ENCODE data around the gene BNIP5. TPM values are rescaled to one million over a fixed set of nuclear protein-coding genes. Genes with fewer than 3 reads are reported as not detected.

BNIP5 gene
- total RNA-seq, 1 experiment from 2014 or later = not detected

DNA sequence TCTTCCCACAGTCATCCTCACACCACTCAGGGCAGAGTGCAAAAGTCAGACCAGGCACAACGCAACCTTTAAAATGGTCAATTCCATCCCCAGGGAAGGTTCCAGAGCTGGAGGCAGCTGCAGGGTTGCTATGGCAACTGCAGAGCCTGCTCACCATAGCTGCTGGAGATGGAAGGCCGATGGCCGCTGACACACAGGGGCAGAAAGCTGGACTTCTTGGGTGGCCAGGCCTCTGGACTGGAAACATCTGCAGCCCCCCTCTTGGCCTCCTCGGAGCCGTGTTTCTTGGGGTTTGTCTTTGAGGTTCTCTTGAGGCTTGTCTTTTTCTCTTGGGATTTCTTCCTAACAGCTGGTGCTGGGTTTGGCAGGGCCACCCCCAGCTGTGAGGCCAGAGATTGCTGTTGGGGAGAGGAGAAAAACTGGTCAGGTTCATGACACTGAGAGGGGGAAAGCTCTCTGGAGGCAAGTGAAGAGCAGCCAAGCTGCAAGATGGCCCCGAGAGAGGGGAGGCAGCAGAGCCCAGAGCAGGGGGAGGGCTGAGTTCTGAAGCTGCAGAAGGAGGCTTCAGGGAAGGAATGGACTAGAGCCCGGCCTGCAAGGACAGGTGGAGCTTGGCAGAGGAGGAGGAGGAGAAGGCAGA, 10.2 kb downstream of the BNIP5 start:
- Histone ChIP-seq H3K79me2 (ENCODE audit: low read depth) (no peaks in the 10 kb centered on the region), H4K20me1 (ENCODE audit: insufficient read depth) (no peaks in the 10 kb centered on the region), H3K36me3 (ENCODE audit: low read depth) (no peaks in the 10 kb centered on the region), H3K4me1 (replicated peaks; ENCODE audit: insufficient read depth) (no peaks in the 10 kb centered on the region), H3K27me3 (ENCODE audit: insufficient read depth, low read depth) (no peaks in the 10 kb centered on the region), H3K27ac (no peak overlapping the region), H2AFZ (no peak overlapping the region), H3K9me3 (ENCODE audit: insufficient read depth, low read depth) (no peaks in the 10 kb centered on the region), H3K4me2 (no peak overlapping the region), H3F3A (ENCODE audit: insufficient read depth, low read depth) (no peaks in the 10 kb centered on the region), H3K9me2 (ENCODE audit: insufficient read depth) (no peaks in the 10 kb centered on the region), H3K4me3 (no peak overlapping the region)
- TF ChIP-seq CTCF (conservative IDR thresholded peaks at IDR 0.05) = no peak
- no peak for TF ChIP-seq EZH2 (IDR thresholded peaks at IDR 0.05; ENCODE audit: low read depth)
- BruUV-seq (replicated peaks) = no TSS peak
- DNase-seq = no peak
- CTCF ChIA-PET = no interaction called here
- POLR2A ChIA-PET (ENCODE audit: unreplicated experiment) = interaction anchor here (0.6 kb wide), 2 partner anchors 8 to 33 kb away, joined by 3 to 5 read pairs; no protein-coding TSS in a partner anchor
- intact Hi-C loops (cut with micrococcal nuclease; ENCODE audit: unreplicated experiment) = no loop called here

GRCh38 chr6:36324715-36325114, 12.0 kb downstream of the BNIP5 start:
- H2AFZ ChIP-seq = no peak overlapping the region
- POLR2A ChIA-PET (ENCODE audit: unreplicated experiment) = no interaction called here

GRCh38 chr6:36324191-36324590, 12.5 kb downstream of the BNIP5 start:
- POLR2A ChIA-PET (ENCODE audit: unreplicated experiment) = no interaction called here
- BruUV-seq (replicated peaks) = no TSS peak
- H3K9me3 ChIP-seq (ENCODE audit: insufficient read depth, low read depth) = no peaks in the 10 kb centered on the region

More at GRCh38 chr6:36324715-36325114, 12.0 kb downstream of the BNIP5 start:
- CTCF ChIA-PET = no interaction called here
- TF ChIP-seq CTCF (conservative IDR thresholded peaks at IDR 0.05) (no peak), EZH2 (IDR thresholded peaks at IDR 0.05; ENCODE audit: low read depth) (no peak)
- no peaks in the 10 kb centered on the region for H3K36me3 ChIP-seq (ENCODE audit: low read depth)
- no peak overlapping the region for H3K27ac ChIP-seq
- no peaks in the 10 kb centered on the region for H3K9me2 ChIP-seq (ENCODE audit: insufficient read depth)
- H3K9me3 ChIP-seq (ENCODE audit: insufficient read depth, low read depth) = no peaks in the 10 kb centered on the region
- no peaks in the 10 kb centered on the region for H3F3A ChIP-seq (ENCODE audit: insufficient read depth, low read depth)
- no peak for DNase-seq
- intact Hi-C loops (cut with micrococcal nuclease; ENCODE audit: unreplicated experiment) = no loop called here
- no peaks in the 10 kb centered on the region for H3K4me1 ChIP-seq (replicated peaks; ENCODE audit: insufficient read depth)
- no peaks in the 10 kb centered on the region for H4K20me1 ChIP-seq (ENCODE audit: insufficient read depth)
- no peaks in the 10 kb centered on the region for H3K79me2 ChIP-seq (ENCODE audit: low read depth)
- H3K4me3 ChIP-seq = no peak overlapping the region
- H3K4me2 ChIP-seq = no peak overlapping the region
- H3K27me3 ChIP-seq (ENCODE audit: insufficient read depth, low read depth) = no peaks in the 10 kb centered on the region
- no TSS peak for BruUV-seq (replicated peaks)

More at GRCh38 chr6:36324191-36324590, 12.5 kb downstream of the BNIP5 start:
- CTCF ChIA-PET = no interaction called here
- no peak for DNase-seq
- Histone ChIP-seq H3F3A (ENCODE audit: insufficient read depth, low read depth) (no peaks in the 10 kb centered on the region), H3K36me3 (ENCODE audit: low read depth) (no peaks in the 10 kb centered on the region), H3K27me3 (ENCODE audit: insufficient read depth, low read depth) (no peaks in the 10 kb centered on the region), H3K27ac (no peak overlapping the region), H3K4me2 (no peak overlapping the region), H3K79me2 (ENCODE audit: low read depth) (no peaks in the 10 kb centered on the region), H3K4me1 (replicated peaks; ENCODE audit: insufficient read depth) (no peaks in the 10 kb centered on the region), H4K20me1 (ENCODE audit: insufficient read depth) (no peaks in the 10 kb centered on the region), H3K4me3 (no peak overlapping the region), H3K9me2 (ENCODE audit: insufficient read depth) (no peaks in the 10 kb centered on the region), H2AFZ (no peak overlapping the region)
- TF ChIP-seq CTCF (conservative IDR thresholded peaks at IDR 0.05) (no peak), EZH2 (IDR thresholded peaks at IDR 0.05; ENCODE audit: low read depth) (no peak)
- intact Hi-C loops (cut with micrococcal nuclease; ENCODE audit: unreplicated experiment) = no loop called here

All from PC-9 (cell line).